GM19099 (cell line): ENCODE results near the gene PRAME.

Experiments used
- POLR2A ChIP-seq: IDR thresholded peaks from 3 replicates; pipeline ENCODE4 v1.6.1; 2011; ENCODE audit warnings: low read depth; ENCODE audit not compliant: insufficient read length; ENCODE audit errors: extremely low read depth

PRAME gene

GRCh38 chr22:22558972-22559603 is at the start of gene PRAME:
Gene PRAME (minus strand): TSS chr22:22559265. CDS start chr22:22556832, 2,433 bp downstream.
- no peak for TF ChIP-seq POLR2A

GRCh38 chr22:22605074-22605404 is 46.0 kb upstream of the PRAME start:
- TF ChIP-seq POLR2A = no peak

DNA sequence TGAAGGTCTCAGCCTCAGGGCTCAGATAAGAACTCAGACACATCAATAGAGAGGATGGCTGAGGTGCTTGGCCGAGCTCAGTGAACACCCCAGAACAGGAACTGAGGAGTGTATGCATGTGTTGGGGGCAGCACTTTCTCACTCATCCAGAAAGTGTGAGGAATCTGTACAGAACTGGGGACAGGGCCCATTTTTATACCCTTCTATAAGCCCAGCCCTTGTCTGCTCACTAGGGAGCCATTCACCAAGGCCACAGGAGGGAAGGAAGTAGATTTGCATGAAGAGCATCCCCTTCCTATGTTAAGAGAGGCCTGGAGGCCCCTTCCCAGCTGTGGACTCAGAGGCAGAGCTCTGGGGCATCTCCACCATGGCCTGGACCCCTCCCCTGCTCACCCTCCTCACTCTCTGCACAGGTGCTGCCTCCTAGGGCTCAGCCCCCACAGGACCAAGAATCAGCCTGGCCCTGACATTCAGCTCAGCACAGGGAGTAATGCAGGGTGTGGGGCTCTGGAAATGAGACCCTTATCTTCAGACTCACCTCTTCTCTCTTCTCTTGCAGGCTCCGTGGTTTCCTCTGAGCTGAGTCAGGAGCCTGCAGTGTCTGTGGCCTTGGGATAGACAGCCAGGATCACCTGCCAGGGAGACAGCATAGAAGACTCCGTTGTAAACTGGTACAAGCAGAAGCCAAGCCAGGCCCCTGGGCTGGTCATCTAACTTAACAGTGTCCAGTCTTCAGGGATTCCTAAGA is 45.4 kb upstream of the PRAME start:
- TF ChIP-seq POLR2A = no peak

- TF ChIP-seq POLR2A = no peak
These were observed 44.4 kb upstream of the PRAME start for GRCh38 chr22:22603470-22603947.

GRCh38 chr22:22600531-22601261 is 41.6 kb upstream of the PRAME start:
- TF ChIP-seq POLR2A = no peak

DNA sequence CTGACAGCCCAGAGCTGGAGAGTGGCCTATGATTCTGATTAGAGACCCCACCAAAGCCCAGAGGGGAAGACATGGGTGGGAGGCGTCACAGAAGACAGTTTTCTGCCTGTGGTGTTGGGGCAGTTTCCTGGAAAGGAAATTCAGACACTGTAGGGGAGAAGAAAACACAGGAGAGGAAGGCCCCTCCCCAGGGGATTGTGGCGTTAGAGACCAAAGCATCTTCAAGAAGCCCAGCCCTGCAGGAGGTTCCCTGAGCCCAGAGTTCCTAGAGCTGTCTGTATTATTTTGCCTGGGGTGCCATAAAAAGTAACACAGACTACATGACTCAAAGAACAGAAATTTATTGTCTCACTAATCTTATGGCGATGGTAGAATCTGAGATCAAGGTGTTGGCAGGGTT is 40.2 kb upstream of the PRAME start:
- TF ChIP-seq POLR2A = no peak

DNA sequence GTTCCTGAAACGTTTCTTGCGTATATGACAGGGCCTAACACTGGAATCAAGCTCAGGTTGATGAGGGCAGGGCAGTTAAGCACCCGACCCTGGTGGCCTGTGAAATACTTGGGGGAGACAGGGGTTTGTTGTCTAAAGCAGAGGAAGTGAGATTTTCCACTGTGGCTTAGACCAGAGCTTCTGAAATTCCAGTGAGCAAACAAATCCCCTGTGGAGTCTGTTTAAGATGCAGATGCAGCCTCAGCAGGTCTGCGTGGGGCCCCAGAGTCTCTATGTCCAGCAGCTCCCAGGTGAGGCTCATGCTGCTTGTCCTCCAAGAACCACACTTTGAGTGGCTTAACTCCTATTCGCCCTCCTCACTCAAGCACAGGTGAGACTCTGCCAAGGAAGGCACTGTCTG is 39.1 kb upstream of the PRAME start:
- no peak for TF ChIP-seq POLR2A

- TF ChIP-seq POLR2A = no peak
These were observed 36.2 kb upstream of the PRAME start for GRCh38 chr22:22595001-22595835.

GRCh38 chr22:22593964-22594656 is 35.0 kb upstream of the PRAME start:
- no peak for TF ChIP-seq POLR2A

DNA sequence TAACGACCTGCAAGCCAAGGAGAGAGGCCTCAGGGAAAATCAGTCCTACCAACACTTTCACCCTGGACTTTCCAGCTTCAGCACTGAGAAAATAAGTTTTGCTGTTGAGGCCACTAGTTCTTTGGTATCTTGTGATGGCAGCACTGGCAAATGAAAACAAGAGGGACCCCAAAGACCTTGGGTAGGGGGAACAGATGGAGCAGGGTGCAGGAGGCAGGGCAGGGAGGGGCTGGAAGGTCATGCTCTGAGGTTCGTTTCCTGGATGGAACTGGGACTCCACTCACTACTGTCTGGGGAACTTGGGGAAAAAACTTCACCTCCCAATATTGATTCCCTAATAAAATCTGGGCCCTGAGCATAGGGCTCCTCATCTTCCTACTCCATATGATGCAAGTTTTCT is 34.2 kb upstream of the PRAME start:
- no peak for TF ChIP-seq POLR2A

- no peak for TF ChIP-seq POLR2A
These were observed 32.6 kb upstream of the PRAME start for GRCh38 chr22:22591348-22592299.

GRCh38 chr22:22590136-22590891 is 31.2 kb upstream of the PRAME start:
- no peak for TF ChIP-seq POLR2A

- TF ChIP-seq POLR2A = no peak
These were observed 29.6 kb upstream of the PRAME start for GRCh38 chr22:22588485-22589164.
